ENCODE data around the gene PMF1.

DNA sequence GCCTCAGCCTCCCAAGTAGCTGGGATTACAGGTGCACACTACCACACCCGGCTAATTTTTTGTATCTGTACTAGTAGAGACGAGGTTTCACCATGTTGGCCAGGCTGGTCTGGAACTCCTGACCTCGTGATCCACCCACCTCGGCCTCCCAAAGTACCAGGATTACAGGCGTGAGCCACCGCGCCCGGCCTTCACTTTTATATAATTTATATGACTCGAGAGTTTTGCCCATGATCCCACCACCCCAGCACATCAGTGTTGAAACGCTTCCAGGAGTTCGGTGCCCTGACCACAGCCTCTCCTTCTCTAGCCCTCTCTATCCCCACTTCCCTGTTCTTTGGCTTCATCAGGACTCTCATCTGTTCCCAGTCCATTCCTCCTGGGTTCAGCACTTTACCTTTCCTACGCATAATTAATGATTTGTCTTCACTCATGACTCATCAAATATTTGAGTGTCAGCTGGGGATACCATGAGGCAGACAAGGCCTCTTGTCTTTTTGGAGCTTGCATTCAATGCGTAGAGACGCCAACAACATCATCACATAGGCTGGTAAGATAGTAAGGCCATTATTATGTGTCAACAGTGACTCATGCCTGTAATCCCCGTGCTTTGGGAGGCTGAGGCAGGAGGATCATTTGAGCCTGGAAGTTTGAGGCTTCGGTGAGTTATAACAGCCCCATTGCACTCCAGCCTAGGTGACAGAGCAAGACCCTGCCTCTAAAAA, 1.4 kb downstream of the PMF1 start:
- no peak for TF ChIP-seq EZH2phosphoT487 (IDR thresholded peaks at IDR 0.05; ENCODE audit: insufficient read depth, low read depth)
- TF ChIP-seq EZH2 (IDR thresholded peaks at IDR 0.05; ENCODE audit: insufficient read depth, poor library complexity, severe bottlenecking): no peak

Measured in GM23248 (cell line).